Ovary (tissue), 3 donors: Measurements from ENCODE around the gene TIMM13.

Experiments used
- CTCF ChIP-seq, 3 donors: fragments of 450-650 bp in 2 of 3; fragments of 200-600 bp in 1 of 3; IDR thresholded peaks; one replicate each; pipeline versions ENCODE4 v1.5.1 to v1.8.0; 2016 to 2022; ENCODE audit warnings: antibody characterized with exemption in 3 of 3, mild to moderate bottlenecking in 1 of 3
- EP300 ChIP-seq: sonication (generic); formaldehyde crosslinking; IDR thresholded peaks from one replicate; pipeline ENCODE4 v1.6.1; 2017; ENCODE audit warnings: antibody characterized with exemption
- POLR2A ChIP-seq: fragments of 450-650 bp; IDR thresholded peaks from one replicate; pipeline ENCODE4 v1.6.1; 2017; ENCODE audit warnings: antibody characterized with exemption, mild to moderate bottlenecking, moderate library complexity
- donor health status: DM: no; HTN: no; CAD: no.

GRCh38 chr19:2382530-2383222, 44.7 kb downstream of the TIMM13 start:
- no peak for TF ChIP-seq CTCF (IDR thresholded peaks at IDR 0.05)
- no peak for TF ChIP-seq POLR2A
- TF ChIP-seq EP300 = no peak
